Heart left ventricle (tissue), 13 donors: ENCODE measurements around the gene MYH7.

ENCODE experiments used
- CTCF ChIP-seq, 12 donors: fragments of 200-600 bp; sonication (generic) in 4 of 12; IDR thresholded peaks; one replicate each; pipeline versions ENCODE4 v1.5.0 to v1.8.0; 2018 to 2022; ENCODE audit warnings: antibody characterized with exemption in 12 of 12, mild to moderate bottlenecking in 5 of 12
- POLR2A ChIP-seq, 2 donors: fragments of 450-650 bp; IDR thresholded peaks; one replicate each; pipeline ENCODE4 v1.6.1; 2017; ENCODE audit warnings: antibody characterized with exemption in 2 of 2, mild to moderate bottlenecking in 2 of 2, moderate library complexity in 2 of 2
- donor health status: ischemic (EF 13 %, LVEDD 7.1; RV severe dilation, severe dysfunction).
- donor health status: DM: no; HTN: yes; CAD: no.
- donor health status: DM: no; HTN: no; CAD: no.
- donor health status: ischemic (EF 25% LVEDD 6.9; RV normal size, moderate dysfunction).
- donor health status: ischemic (EF 25% LVEDD 5.7; RV mildly dilated, moderate dysfunction).
- donor health status: ischemic (EF 35%, LVEDD 5.7; RV mildly dilated, moderate dysfunction).
- donor health status: nonischemic (EF 11% LVEDD 7.7; RV severe dilation, severe dysfunction).
- donor health status: DM: yes; HTN: yes; CAD: no.
- donor health status: PGD.
- donor health status: ischemic (EF 29% LVEDD 5.4; RV normal size, mild dysfunction).
- donor health status: nonischemic (EF 23%, LVEDD 6.1; RV moderate dilation, normal function).

GRCh38 chr14:23478109-23478759 is 42.8 kb upstream of the MYH7 start:
- TF ChIP-seq CTCF (IDR thresholded peaks at IDR 0.05) (peak; percentile 48 to 80 (median 73)), POLR2A (IDR thresholded peaks at IDR 0.05) (no peak)
